GM21723 (cell line): ENCODE data around the gene SSH2.

Experiments
- ATAC-seq: cut with Tn5 transposase; IDR thresholded peaks from one replicate; pipeline ENCODE4 v1.9.1; 2021; ENCODE audit warnings: mild to moderate bottlenecking, moderate library complexity; ENCODE audit not compliant: unreplicated experiment

Gene SSH2

DNA sequence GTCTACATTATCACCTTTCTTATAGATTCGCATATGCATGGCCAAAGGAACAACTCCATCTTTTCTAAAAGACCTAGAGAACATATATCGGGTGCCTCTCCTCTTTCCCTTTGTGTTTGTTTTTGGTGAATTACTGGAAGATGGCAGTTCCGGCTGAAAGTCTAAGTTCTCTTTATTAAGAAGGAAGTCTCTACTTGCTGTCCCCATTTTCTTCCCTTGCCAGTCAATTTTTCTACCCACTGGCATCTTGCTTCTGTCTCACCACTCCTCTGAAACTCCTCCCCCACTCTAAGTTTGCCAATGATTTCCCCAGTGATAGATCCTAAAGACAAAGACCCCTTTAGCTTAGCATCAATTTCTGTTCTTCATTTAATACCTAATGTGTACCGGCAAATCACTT is 213.5 kb downstream of the SSH2 start:
- no peak for ATAC-seq

DNA sequence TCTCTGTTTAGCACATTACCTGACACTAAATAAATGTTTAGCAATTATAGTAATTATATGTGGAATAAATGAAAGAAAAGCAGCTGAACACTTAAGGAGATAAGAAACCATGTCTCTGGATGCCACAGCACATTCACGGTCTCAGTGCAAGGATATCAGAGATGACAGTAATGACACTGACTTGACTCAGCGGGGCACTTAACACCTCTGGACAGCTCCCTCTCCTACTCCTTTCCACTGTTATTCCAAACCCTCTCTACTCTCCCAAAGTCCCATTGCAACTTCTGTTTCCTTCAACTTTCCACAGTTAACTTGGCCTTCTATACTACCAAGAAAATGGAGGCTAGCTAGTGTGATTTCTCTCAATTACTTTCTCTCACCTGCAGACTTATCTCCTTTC is 214.3 kb downstream of the SSH2 start:
- ATAC-seq: no peak

DNA sequence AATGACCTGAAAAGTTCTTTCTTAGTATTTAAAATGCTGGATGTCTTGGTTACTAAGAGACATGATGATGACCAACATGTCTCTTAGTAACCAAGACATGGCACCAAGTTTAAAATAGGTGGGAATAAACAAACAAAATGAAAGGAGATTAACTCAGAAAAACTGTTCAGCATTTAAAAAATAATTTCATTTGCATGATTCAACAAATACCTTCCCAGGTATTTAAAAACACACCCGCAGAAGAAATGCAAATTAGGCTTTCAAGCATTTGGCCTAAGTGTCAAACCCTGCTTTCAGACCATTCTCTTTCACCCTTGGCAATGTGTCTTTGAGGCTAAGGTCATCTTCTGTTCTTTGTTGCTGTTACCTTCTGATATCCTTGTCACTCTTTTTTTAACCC is 215.9 kb downstream of the SSH2 start:
- no peak for ATAC-seq

DNA sequence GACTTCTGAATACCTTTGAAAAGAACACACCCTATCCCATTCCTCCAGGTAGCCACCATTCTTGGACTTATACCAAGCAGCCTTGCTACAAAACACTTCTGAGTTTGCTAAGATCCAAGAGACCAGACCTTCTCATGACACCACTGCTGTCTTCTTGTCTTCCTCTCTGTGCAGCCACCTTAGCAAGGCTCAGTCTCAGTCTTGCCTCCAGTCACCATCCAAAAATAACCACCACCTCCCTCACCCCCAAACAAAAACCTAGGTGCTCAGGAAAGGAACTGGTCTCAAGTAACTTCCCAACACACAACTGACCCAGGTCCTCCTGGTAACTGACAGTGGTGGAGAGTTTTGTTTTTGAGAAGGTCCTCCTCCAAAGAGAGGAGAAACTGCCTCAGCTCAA is 216.4 kb downstream of the SSH2 start:
- ATAC-seq: no peak

DNA sequence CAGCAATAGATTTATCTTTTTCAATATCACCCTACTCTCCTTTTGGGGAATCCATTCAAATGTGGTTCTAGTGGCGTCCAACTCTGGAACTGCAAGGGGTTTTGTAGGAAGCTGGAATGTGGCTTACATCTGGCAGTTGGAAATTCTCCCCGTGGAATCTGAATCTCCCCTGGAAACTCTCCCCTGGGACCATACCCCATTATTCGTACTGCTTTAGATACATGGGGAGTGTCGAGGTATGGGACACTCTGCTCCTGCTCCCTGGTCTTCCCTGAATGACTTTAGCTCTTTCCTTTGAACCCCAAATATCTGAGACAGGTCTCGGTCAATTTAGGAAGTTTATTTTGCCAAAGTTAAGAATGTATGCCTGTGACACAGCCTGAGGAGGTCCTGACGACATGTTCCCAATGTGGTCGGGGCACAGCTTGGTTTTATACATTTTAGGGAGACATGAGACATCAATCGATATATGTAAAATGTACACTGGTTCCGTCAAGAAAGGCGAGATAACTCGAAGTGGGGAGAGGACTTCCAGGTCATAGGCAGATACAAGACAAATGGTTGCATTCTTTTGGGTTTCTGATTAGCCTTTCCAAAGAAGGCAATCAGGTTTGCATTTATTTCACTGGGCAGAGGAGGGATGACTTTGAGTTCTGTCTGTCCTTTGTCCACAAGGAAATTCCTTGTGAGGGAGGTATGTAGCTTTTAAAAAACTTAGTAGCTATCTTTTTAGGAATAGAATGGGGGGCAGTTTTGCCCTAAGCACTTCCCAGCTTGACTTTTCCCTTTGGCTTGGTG is 218.2 kb downstream of the SSH2 start:
- no peak for ATAC-seq

DNA sequence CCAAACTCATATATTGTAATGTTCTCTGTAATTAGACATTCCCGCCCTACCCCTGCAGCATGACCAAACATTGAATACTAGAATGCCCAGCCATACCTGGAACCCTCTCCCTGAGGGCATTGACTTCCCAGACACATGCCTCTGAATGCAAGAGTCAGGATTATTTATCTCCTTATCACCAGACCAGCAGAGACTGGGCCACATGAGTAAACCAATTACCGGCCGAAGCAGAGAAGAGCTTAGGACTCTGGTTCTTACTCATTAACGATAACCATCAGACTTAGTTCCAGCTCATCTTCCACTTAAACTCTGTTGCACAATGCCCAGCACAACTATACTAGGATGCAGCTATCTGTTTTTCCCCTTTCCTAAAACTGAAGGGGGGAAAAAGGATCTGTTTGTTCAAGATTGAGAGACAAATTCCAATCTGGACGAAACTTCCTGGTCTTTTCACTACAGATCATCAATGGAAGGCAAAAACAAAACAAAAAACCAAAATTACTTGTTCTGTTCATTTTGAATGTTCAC is 219.1 kb downstream of the SSH2 start:
- no peak for ATAC-seq

DNA sequence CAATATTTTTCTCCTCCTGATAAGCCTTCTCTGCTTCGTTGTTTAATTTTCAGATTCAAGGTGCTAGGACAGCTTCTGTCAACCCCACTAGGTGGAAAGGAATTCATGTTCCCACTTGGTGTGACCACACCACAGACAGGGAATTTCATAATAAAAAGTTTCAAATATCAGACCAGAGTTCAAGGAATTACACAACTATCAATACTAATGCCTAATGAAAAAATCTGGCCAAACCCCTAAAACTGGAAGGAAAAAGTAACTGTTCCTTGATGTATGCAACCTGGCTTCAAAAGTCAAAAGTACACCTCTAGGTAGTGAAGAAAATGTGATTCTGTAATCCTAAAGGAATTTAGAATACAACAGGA is 219.5 kb downstream of the SSH2 start:
- ATAC-seq: no peak

DNA sequence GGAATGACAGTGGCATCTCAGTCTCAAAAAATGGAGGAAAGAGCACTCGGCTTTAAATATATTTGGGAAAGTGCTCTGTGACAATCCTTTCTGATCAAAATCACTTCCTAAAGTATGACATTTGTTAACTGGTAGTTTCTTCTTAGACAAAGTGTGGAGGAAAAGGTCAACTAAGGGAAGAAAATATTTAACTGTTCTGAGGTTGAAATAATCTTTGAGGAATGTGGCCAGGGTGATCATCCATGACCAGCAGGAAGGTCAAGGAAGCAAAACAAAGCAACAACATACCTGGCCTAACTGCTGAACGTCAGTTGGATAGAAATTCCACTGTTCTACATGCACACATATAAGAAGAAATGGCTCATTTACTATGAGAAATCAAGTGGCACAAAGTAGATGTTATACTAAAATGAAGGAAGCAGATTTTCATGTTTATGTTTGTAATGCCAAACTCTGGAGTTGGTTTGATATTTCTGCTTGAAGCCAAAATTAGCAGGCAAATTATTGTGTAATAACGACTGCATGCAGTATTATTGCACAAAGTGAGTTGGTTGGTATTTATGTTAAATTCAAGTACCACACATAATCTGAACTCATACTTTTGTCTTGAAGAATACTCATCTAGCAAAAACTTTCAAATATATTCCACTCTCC is 220.0 kb downstream of the SSH2 start:
- no peak for ATAC-seq

GRCh38 chr17:29707212-29707571 is 222.8 kb downstream of the SSH2 start:
- peak; percentile 9 for ATAC-seq

DNA sequence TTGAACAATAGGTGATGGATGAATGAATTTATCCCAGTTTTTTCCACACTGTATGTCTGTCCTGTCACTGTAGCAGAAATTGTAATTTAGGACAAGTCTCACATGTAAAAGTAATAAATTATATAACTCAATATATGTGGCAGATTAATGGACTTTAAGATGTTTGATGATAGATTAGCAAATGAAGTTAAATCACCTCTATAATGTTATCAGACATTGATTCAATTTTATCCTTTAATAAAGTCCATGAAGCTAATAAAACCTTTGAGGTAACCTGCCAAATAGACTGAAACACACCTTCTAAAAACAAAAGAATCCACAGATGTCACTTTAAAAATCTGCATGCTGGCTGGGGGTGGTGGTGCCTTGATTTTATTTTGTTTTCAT is 224.0 kb downstream of the SSH2 start:
- no peak for ATAC-seq

- ATAC-seq: no peak
These were observed 224.6 kb downstream of the SSH2 start for GRCh38 chr17:29705386-29705785.

- ATAC-seq: no peak
These were observed 230.7 kb downstream of the SSH2 start for GRCh38 chr17:29699283-29699682.

- ATAC-seq: no peak
These were observed 231.2 kb downstream of the SSH2 start for GRCh38 chr17:29698837-29699236.

DNA sequence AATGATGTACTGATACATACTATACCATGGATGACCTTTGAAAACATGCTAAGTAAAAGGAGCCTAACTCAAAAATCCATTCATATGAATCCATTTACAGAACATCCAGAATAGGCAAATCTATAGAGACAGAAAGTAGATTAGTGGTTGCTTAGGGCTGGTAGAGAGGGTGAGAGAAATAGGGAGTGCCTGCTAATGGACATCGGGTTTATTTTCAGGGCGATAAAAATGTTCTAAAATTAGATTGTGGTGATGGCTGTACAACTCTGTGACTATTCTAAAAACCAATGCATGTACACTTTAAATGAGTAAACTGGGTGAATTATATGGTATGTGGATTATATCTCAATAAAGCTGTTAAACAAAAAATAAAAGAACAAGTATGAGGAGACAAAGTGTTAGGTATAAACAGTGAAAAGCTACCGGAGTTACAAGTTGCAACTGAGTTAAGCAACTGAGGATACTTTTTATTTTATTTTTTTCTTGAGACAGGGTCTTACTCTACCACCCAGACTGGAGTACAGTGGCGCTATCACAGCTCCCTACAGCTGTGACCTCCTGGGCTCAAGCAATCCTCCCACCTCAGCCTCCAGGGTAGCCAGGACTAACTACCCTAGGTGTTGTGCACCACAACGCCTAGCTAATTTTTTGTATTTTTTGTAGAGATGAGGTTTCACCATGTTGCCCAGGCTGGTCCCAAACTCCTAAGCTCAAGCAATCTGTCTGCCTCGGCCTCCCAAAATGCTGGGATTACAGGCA is 231.8 kb downstream of the SSH2 start:
- ATAC-seq: no peak

- ATAC-seq: no peak
These were observed 232.7 kb downstream of the SSH2 start for GRCh38 chr17:29697371-29697770.

GRCh38 chr17:29694918-29695563 is 235.0 kb downstream of the SSH2 start:
- no peak for ATAC-seq

- ATAC-seq: no peak
These were observed 236.3 kb downstream of the SSH2 start for GRCh38 chr17:29693751-29694150.

DNA sequence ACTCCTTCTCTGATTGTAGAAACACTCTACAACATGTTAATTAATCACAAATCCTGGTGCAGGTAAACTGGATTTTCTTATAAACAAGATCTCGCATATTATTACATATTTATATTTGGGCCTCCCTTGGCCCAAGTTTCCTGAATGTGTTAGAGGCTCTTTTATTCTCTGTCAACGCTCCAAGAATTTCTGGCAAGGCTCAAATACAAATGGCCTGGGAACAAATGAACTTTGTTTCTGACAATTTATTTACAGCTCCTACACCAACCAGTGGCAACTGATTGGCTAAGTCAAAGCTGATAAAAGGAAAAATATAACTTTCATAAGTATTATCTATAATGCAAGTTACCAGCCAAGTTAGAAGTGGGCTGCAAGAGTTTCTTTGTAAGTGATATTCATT is 242.4 kb downstream of the SSH2 start:
- ATAC-seq: no peak

DNA sequence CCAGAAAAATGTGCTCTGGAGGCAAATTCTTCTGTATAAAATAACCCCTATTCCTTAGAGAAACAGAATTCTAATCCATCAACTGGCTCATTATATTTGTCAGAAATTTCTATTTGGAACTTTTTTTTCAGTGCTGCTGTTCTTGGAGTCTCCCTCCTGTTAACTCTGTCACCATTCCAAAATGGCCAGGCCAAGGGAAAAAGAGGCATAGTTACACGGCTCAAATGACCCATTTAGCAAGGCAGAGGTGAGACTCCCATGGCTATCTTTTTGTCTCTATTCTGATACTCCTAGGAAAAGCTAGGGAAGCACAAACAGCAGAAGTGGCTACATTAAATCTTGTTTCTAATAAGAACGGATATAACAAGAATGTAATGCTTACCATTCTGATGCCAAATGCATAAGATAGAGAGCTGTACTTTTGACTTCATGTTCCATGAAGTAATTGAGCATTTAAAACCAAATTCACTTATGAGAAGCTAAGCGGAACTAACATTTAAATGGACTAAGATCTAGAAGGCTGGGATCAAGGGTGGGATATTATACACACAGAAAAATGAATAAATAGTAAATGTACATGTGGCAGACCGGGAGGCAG is 242.9 kb downstream of the SSH2 start:
- no peak for ATAC-seq

DNA sequence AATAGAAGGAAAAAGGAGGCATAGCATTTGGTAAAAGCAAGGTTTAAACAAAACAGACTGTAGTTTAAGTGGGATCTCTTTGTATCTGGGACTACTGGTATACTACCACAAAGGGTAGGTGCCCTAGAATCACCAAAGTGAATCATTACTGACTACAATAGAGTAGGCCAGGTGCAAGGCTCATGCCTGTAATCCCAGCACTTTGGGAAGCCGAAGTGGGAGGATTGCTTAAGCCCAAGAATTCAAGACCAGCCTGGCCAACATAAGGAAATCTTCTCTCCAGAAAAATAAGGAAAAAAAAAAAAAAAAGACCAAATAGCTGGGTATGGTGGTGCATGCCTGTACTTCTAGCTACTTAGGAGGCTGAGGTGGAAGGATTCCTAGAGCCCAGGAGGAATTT is 246.5 kb downstream of the SSH2 start:
- no peak for ATAC-seq

GRCh38 chr17:29682987-29683386 is 247.0 kb downstream of the SSH2 start:
- no peak for ATAC-seq
